HepG2 (cell line): Measurements from ENCODE around the gene MED22. TPM values are rescaled to one million over a fixed set of nuclear protein-coding genes. Genes with fewer than 3 reads are reported as not detected.

Experiments
- ATAC-seq: fragments of 200-7000 bp; cut with Tn5 transposase; 3 replicates; pipeline ENCODE4 v1.9.1; 2020; ENCODE audit warnings: mild to moderate bottlenecking, moderate library complexity
- BruUV-seq: library from RNA; stranded (reverse); fragments of 400-500 nt; replicated peaks from 2 replicates; lab custom pipeline; 2021; lab: Mats Ljungman, UMichigan
- CTCF ChIA-PET: fragments of 300-600 bp; formaldehyde crosslinking; extraction: SDS; loops from one replicate; lab custom pipeline; 2021; ENCODE audit warnings: low total read pairs, inconsistent platforms, low intra/inter-chr PET ratio; lab: Yijun Ruan, JAX
- POLR2A ChIA-PET: fragments of 350-600 bp; sonication (Branson Sonifier 250); formaldehyde crosslinking; loops from one replicate; lab custom pipeline; 2020; ENCODE audit warnings: antibody characterized with exemption, inconsistent platforms; lab: Yijun Ruan, JAX
- DNase-seq: peaks from one replicate; pipeline ENCODE4 v3.0.0-alpha.2; 2015; ENCODE audit warnings: low spot score
- FAIRE-seq: peaks from 3 replicates; lab custom pipeline; 2011; peaks lifted over from hg19 to GRCh38; lab: Jason Lieb, UNC
- H2AFZ ChIP-seq: one replicate; pipeline ENCODE4 v1.6.1; 2011; ENCODE audit warnings: low read length, inconsistent platforms
- H3K27ac ChIP-seq: fragments of 300-600 bp; 3 replicates; pipeline ENCODE4 v1.8.0; 2011; ENCODE audit warnings: mixed run types, mild to moderate bottlenecking, mixed read lengths, low read length, inconsistent platforms; ENCODE audit not compliant: insufficient read depth; ENCODE audit errors: extremely low read length
- H3K27me3 ChIP-seq, 2 experiments: fragments of 200-600 bp in 1 of 2; 2 replicates in 1 of 2; 3 replicates in 1 of 2; pipeline versions ENCODE4 v1.6.0 to v1.8.0; 2011; ENCODE audit warnings: low read length in 2 of 2, mild to moderate bottlenecking in 2 of 2, moderate library complexity in 2 of 2, inconsistent platforms in 1 of 2; ENCODE audit not compliant: insufficient read depth in 2 of 2, control insufficient read depth in 1 of 2
- H3K36me3 ChIP-seq, 2 experiments: fragments of 200-600 bp in 1 of 2; replicated peaks in 1 of 2; 2 replicates in 1 of 2; 3 replicates in 1 of 2; pipeline versions ENCODE4 v1.5.1 to v1.8.0; 2011; ENCODE audit warnings: low read length in 2 of 2, inconsistent platforms in 1 of 2; ENCODE audit not compliant: insufficient read depth in 2 of 2, control insufficient read depth in 1 of 2
- H3K4me1 ChIP-seq: 2 replicates; pipeline ENCODE4 v1.5.1; 2012; ENCODE audit warnings: low read length, inconsistent platforms; ENCODE audit not compliant: insufficient read depth
- H3K4me2 ChIP-seq: 2 replicates; pipeline ENCODE4 v1.6.0; 2011; ENCODE audit warnings: low read depth, low read length, inconsistent platforms
- H3K4me3 ChIP-seq, 3 experiments: fragments of 200-600 bp in 1 of 3; sonication (generic), shearing (Covaris generic) in 1 of 3; replicated peaks in 1 of 3; 2 replicates each; pipeline ENCODE4 v1.5.1; 2011 to 2016; ENCODE audit warnings: low read length in 3 of 3, inconsistent platforms in 2 of 3, low read depth in 2 of 3, mild to moderate bottlenecking in 2 of 3, control low read depth in 1 of 3, mixed read lengths in 1 of 3; ENCODE audit not compliant: insufficient read depth in 1 of 3
- H3K79me2 ChIP-seq: one replicate; pipeline ENCODE4 v1.6.1; 2011; ENCODE audit warnings: low read length, inconsistent platforms; ENCODE audit not compliant: insufficient read depth
- H3K9ac ChIP-seq: 2 replicates; pipeline ENCODE4 v1.6.0; 2011; ENCODE audit warnings: mild to moderate bottlenecking, low read depth, low read length, inconsistent platforms; ENCODE audit not compliant: insufficient read depth
- H3K9me3 ChIP-seq: 2 replicates; pipeline ENCODE4 v1.5.1; 2012; ENCODE audit warnings: mild to moderate bottlenecking, low read length
- H4K20me1 ChIP-seq: 2 replicates; pipeline ENCODE4 v1.6.0; 2011; ENCODE audit warnings: inconsistent platforms, mild to moderate bottlenecking, low read length, moderate library complexity; ENCODE audit not compliant: insufficient read depth
- AGO2 ChIP-seq: fragments of 200-400 bp; formaldehyde crosslinking; optimal IDR thresholded peaks from 2 replicates; pipeline ENCODE3; 2017; ENCODE audit warnings: mild to moderate bottlenecking, low read depth, low read length, moderate library complexity
- ARID2 ChIP-seq: sonication (generic); formaldehyde crosslinking; IDR thresholded peaks from 2 replicates; pipeline ENCODE4 v1.8.1; 2022; ENCODE audit warnings: mild to moderate bottlenecking, missing genetic modification reagents, borderline replicate concordance
- CSRNP1 ChIP-seq: sonication (generic); formaldehyde crosslinking; IDR thresholded peaks from 2 replicates; pipeline ENCODE4 v1.8.1; 2023; ENCODE audit warnings: mild to moderate bottlenecking, missing genetic modification reagents
- IRF1 ChIP-seq: sonication (generic); formaldehyde crosslinking; IDR thresholded peaks from 2 replicates; pipeline ENCODE4 v1.4.0; 2020; ENCODE audit warnings: low read depth, mild to moderate bottlenecking, missing genetic modification reagents
- MAX ChIP-seq: IDR thresholded peaks from 2 replicates; pipeline ENCODE4 v1.6.1; 2012; ENCODE audit warnings: inconsistent platforms
- MYC ChIP-seq: sonication (generic); formaldehyde crosslinking; IDR thresholded peaks from 2 replicates; pipeline ENCODE4 v1.9.0; 2021; ENCODE audit warnings: missing genetic modification reagents, borderline replicate concordance
- PTBP1 ChIP-seq: fragments of 200-400 bp; formaldehyde crosslinking; IDR thresholded peaks from 2 replicates; pipeline ENCODE4 v1.6.1; 2018; ENCODE audit warnings: low read length, low read depth; ENCODE audit not compliant: poor library complexity, severe bottlenecking
- RBFOX2 ChIP-seq: fragments of 200-400 bp; formaldehyde crosslinking; IDR thresholded peaks from 2 replicates; pipeline ENCODE4 v1.6.1; 2017; ENCODE audit warnings: low read depth, mild to moderate bottlenecking, low read length
- SAP130 ChIP-seq: IDR thresholded peaks from 2 replicates; pipeline ENCODE4 v1.6.1; 2016; ENCODE audit warnings: low read depth
- SP2 ChIP-seq: sonication (generic); formaldehyde crosslinking; IDR thresholded peaks from 2 replicates; pipeline ENCODE4 v1.5.1; 2020; ENCODE audit warnings: mild to moderate bottlenecking, missing genetic modification reagents
- STAG1 ChIP-seq: sonication (generic); formaldehyde crosslinking; IDR thresholded peaks from 2 replicates; pipeline ENCODE4 v1.4.0; 2020; ENCODE audit warnings: missing genetic modification reagents
- ZBTB20 ChIP-seq: sonication (generic); formaldehyde crosslinking; IDR thresholded peaks from 2 replicates; pipeline ENCODE4 v1.8.1; 2023; ENCODE audit warnings: missing genetic modification reagents, low read depth, mild to moderate bottlenecking, borderline replicate concordance
- ZBTB26 ChIP-seq: IDR thresholded peaks from 2 replicates; pipeline ENCODE4 v1.6.1; 2016; ENCODE audit warnings: missing compliant biosample characterization, missing genetic modification reagents, borderline replicate concordance
- ZNF260 ChIP-seq: sonication (generic); formaldehyde crosslinking; IDR thresholded peaks from 2 replicates; pipeline ENCODE4 v1.4.0; 2020; ENCODE audit warnings: missing genetic modification reagents, low read depth, mild to moderate bottlenecking, borderline replicate concordance
- ZNF547 ChIP-seq: sonication (generic); formaldehyde crosslinking; IDR thresholded peaks from 2 replicates; pipeline ENCODE4 v1.5.1; 2020; ENCODE audit warnings: mild to moderate bottlenecking, missing genetic modification reagents
- ZNF7 ChIP-seq: IDR thresholded peaks from 2 replicates; pipeline ENCODE4 v1.6.1; 2016; ENCODE audit warnings: missing biosample characterization, missing genetic modification reagents
- WGBS: methylation state at CpG from one replicate; pipeline ENCODE4 v1.1.6; 2017; ENCODE audit warnings: low lambda C conversion rate; 5-methylcytosine and 5-hydroxymethylcytosine counted together
- in situ Hi-C: cut with HindIII; loops from 2 replicates; pipeline ENCODE4 v1.10.0; 2017; ENCODE audit warnings: low pct_unique_long_range_greater_than_20kb; ENCODE audit not compliant: extremely low pct_ligation_motif_present
- intact Hi-C: fragments of 100-400 bp; cut with micrococcal nuclease; formaldehyde crosslinking; loops from one replicate; pipeline ENCODE4 v1.10.0; 2022; ENCODE audit not compliant: unreplicated experiment
- polyA plus RNA-seq, 8 experiments: library from polyadenylated mRNA; depleted of rRNA in 3 of 8; stranded (reverse) in 7 of 8; unstranded in 1 of 8; fragments of >200 nt; fragmentation: Illumina TruSeq in 4 of 8; extraction: Trizol in 4 of 8; gene quantifications; 2 replicates each; pipeline versions ENCODE4 v1.2.1 to v1.2.3, GENCODE V29; 2011 to 2016; ENCODE audit warnings: low read depth in 4 of 8, missing spikeins in 1 of 8, mixed read lengths in 1 of 8; ENCODE audit not compliant: insufficient read depth in 1 of 8
- total RNA-seq, 5 experiments: library from RNA; depleted of rRNA; stranded (reverse); fragments of >200 nt; fragmentation: Illumina TruSeq; extraction: Trizol; gene quantifications; 2 replicates each; pipeline ENCODE4 v1.2.3, GENCODE V29; 2016; ENCODE audit warnings: low read depth in 1 of 5

MED22 gene
- total and polyA plus RNA-seq, 2 of the 13 experiments (the other 11 are each of a cell fraction or from before 2014, with no cell fraction given), result 15.8 to 22.1 TPM

GRCh38 chr9:133367778-133368177 lies 19.8 kb upstream of the MED22 start (continued):
- TF ChIP-seq CSRNP1 (CRISPR knock-in tag) (no peak), MYC (CRISPR knock-in tag) (no peak), SP2 (CRISPR knock-in tag) (no peak), SAP130 (CRISPR knock-in tag) (no peak), ZBTB20 (CRISPR knock-in tag) (no peak), ZNF547 (CRISPR knock-in tag) (no peak), ZNF260 (no peak), ARID2 (CRISPR knock-in tag) (no peak), ZNF7 (CRISPR knock-in tag) (no peak)

- H3K4me2 ChIP-seq, result no peak overlapping the region
- H3K9me3 ChIP-seq, result no peaks in the 10 kb centered on the region
- H3K4me1 ChIP-seq, result peaks cover 50% of the 10 kb centered on the region
- peaks cover 29 to 97% of the 10 kb centered on the region in 2 experiments for H3K36me3 ChIP-seq
- ChIA-PET POLR2A (no interaction called here), CTCF (no interaction called here)
- H3K27ac ChIP-seq, result no peak overlapping the region
- peaks cover 86% of the 10 kb centered on the region for H4K20me1 ChIP-seq
- ATAC-seq (no peak), FAIRE-seq (no peak), DNase-seq (no peak)
- intact Hi-C loops, result no loop called here
- no peaks in the 10 kb centered on the region for H3K27me3 ChIP-seq
- H3K4me3 ChIP-seq, result no peak overlapping the region
- no TSS peak for BruUV-seq
- H2AFZ ChIP-seq, result no peak overlapping the region
- H3K79me2 ChIP-seq, result peaks cover 73% of the 10 kb centered on the region
- WGBS, result 98% methylated on average over 17 of the region's 22 CpGs
- H3K9ac ChIP-seq, result no peak overlapping the region
- in situ Hi-C loops, result no loop called here
- no peak for TF ChIP-seq STAG1 (CRISPR knock-in tag)
- no peak for TF ChIP-seq IRF1 (CRISPR knock-in tag)
- no peak for TF ChIP-seq CSRNP1 (CRISPR knock-in tag)
- TF ChIP-seq AGO2, result peak; percentile 62
- no peak for TF ChIP-seq ZBTB26 (CRISPR knock-in tag)
- no peak for TF ChIP-seq PTBP1
- TF ChIP-seq RBFOX2, result peak; percentile 62; the same call in 1 of the 2 replicates
- TF ChIP-seq MAX, result no peak
Measured at GRCh38 chr9:133367221-133367620, 19.3 kb upstream of the MED22 start.
